Smooth muscle cell of the brain vasculature (primary cell): ENCODE measurements around the gene PLOD1.
"Not testable (repeated sequence)": the region's sequence is repeated elsewhere in the genome, so short reads cannot be mapped to it uniquely, and the experiment has no call there.

Experiments used
- DNase-seq: peaks from one replicate; pipeline ENCODE4 v3.0.0-alpha.2; 2012; ENCODE audit warnings: low read depth, low spot score

Gene PLOD1

GRCh38 chr1:11934302-11935056 lies at the start of gene PLOD1:
TSS of gene PLOD1 (plus strand) at chr1:11934717. CDS start at chr1:11934780, 63 bp downstream.
- DNase-seq: peak; percentile 57

- DNase-seq: no peak
These were observed 48.6 kb upstream of the PLOD1 start for GRCh38 chr1:11885916-11886315.

DNA sequence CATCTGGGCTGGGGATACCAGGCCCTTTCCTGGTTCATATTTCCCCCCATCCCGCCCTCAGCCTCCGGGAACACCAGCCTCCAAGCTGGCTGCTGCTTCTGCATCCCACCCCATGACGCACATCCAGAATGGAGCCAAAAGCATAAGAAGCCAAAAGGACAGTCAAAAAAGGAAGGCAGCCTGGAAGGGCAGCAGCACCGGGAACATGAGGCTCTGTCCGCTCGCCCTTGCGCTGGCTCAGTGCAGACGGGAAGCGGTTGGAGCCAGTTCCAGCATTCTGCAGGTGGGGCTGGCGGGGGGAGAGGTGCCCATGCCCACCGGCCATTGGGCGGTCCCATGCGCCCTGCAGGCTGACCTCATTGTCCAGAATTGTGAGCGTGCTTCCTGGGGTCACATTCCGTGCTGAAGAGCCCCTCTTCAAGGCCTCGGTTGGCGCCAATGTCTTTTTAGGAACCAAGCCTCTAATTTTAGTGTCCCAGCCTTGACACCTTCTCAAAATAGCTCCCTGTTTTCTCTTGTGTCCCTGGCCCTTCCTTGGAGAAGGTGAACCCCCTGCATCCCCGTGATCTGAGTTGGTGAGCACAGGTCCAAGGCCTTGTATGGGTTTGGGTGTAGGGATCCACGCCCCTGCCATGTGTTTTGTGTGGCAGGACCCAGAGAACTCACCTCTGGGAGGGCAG lies 47.4 kb upstream of the PLOD1 start:
- no peak for DNase-seq

- DNase-seq: no peak
These were observed 46.9 kb upstream of the PLOD1 start for GRCh38 chr1:11887666-11888007.

DNA sequence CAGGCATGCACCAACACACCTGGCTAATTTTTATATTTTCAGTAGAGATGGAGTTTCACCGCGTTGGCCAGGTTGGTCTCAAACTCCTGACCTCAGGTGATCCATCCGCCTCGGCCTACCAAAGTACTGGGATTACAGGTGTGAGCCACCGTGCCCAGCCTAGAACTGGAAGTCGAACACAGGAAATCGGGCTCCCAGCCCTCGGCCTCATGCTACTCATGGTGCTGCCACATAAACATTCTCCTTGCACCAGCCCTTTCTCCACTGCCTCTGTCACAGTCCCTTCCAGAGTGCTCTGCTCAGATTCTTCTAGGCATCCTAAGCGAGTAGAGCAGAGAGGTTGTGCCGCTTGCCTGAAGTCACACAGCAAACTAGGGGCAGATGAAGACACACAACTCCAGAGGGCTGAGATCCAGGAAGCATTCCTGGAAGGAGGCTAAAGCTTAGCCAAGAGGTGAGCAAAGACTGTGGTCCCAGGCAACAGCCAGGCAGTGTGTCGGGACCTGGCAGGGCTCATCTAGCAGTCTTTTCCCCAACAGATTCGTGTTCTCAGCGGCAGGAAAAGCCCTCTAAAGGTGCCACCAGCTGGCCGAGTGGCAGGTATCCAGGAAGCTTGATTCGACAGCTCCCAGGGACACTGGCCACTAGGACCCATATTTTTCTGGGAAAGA lies 46.2 kb upstream of the PLOD1 start:
- DNase-seq: no peak

DNA sequence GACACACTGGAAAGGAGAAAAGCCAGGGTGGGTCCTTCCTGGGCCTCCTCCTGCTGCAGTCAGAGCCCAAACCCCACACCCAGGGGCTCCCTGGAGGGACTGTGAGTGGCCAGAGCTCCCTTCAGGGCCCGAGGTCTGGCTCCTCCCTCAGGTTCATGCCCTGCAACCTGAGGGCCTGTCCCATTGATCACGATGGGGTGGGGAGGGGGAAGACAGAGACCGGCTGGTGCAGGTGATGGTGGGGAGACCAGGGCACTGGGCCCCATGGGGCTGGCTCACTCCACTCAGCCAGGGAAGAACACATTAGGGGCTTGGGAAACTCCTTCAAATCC lies 45.7 kb upstream of the PLOD1 start:
- DNase-seq: no peak

GRCh38 chr1:11891433-11892186 lies 42.9 kb upstream of the PLOD1 start:
- DNase-seq: no peak

- no peak for DNase-seq
These were observed 40.6 kb upstream of the PLOD1 start for GRCh38 chr1:11893907-11894251.

DNA sequence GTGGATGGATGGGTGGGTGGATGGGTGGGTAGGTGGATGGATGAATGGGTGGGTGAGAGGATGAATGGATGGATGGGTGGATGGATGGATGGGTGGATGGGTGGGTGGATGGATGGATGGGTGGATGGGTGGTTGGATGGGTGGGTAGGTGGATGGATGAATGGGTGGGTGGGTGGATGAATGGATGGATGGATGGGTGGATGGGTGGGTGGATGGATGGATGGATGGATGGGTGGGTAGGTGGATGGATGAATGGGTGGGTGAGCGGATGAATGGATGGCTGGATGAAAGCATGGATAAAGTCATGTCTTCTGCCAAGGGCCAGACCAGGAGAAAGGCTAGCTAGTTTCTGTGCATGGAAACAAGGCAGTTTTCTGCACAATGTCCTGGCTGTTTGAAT lies 40.0 kb upstream of the PLOD1 start:
- DNase-seq: not testable (repeated sequence)

- DNase-seq: no peak
These were observed 36.3 kb upstream of the PLOD1 start for GRCh38 chr1:11898086-11898785.

DNA sequence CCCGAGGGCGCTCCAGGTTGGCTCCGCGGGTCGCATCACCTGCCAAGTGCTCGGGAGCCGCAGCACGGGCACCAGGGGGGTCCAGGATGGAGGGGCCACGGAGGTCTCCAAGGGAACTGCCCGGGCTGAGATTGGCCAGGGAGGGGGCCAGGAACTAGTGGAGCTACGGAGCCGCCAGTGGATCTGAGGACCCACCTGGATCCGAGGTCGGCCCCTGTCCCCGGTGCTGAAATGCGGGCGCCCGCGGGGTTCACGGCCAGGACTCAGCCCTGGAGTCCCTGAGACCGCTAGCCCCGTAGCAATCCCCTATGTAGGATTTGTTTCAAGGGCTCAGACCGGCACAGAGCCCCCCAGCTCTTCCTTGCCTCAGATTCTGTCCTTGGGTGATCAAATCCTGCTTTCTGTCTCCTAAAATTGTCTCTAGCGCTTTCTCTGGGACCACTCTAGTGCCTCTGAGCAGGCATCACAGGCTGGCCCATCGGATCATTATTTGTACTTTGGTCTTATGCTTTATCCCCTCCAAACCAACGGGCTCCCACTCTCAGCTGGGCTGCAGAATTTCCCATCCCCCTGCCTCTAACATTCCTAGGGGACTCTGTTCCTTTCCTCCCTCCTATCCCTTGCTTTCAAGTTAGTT lies 35.6 kb upstream of the PLOD1 start:
- no peak for DNase-seq

- DNase-seq: not testable (repeated sequence)
These were observed 33.1 kb upstream of the PLOD1 start for GRCh38 chr1:11901446-11901845.

- no peak for DNase-seq
These were observed 31.3 kb upstream of the PLOD1 start for GRCh38 chr1:11903210-11903609.

- not testable (repeated sequence) for DNase-seq
These were observed 30.4 kb upstream of the PLOD1 start for GRCh38 chr1:11904156-11904555.

DNA sequence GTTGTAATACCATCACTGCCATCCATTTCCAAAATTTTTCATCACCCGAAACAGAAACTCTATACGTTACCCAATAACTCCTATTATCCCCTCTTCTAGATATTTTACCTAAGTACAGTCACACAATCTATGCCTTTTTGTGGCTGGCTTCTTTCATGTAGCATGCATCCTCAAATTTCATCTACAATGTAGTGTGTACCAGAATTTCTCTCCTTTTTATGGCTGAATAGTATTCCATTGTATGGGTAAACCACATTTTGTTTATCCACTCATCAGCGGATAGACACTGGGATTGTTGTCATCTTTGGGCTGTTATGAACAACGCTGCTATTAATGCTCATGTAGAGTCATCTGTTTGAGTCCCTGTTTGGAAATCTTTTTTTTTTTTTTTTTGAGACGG lies 29.5 kb upstream of the PLOD1 start:
- no peak for DNase-seq

GRCh38 chr1:11906870-11907269 lies 27.6 kb upstream of the PLOD1 start:
- no peak for DNase-seq

DNA sequence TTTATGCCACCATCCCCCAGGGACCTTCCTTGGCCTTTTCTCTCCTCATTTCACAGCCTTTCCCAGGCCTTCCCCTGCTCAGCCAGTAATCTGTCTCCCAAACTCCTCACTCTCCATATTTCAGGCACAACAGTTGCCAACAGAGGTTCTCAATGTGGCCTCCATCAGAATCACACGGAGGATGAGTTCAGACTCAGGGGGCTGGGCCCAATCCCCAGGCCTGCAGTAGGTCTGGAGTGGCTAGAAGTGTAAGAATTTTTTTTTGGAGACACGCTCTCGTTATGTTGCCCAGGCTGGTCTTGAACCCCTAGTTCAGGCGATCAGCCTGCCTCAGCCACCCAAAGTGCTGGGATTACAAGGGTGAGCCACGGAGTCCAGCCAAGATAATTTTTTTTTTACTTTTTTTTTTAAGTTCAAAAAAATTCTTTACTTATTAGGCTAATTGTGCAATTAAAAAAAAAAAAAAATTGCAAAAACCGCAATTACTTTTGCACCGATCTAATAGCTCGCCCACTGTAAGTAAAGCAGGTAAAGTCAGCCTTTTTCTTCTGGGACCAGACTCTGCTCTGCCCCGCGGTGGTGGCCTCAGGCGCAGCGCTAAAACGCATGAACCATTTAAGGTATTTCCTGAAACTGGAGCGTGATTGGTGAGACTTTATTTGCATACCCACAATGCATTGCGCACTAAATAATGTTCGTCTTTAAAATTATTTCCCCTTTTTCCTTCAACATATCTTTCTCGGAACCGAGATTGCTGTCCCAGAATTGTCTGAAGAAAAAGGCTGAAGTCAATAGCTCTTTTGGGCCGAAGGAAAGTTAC lies 27.0 kb upstream of the PLOD1 start:
- peak; percentile 87 for DNase-seq

- DNase-seq: peak; percentile 84
These were observed 26.3 kb upstream of the PLOD1 start for GRCh38 chr1:11908095-11908675.

GRCh38 chr1:11910914-11911228 lies 23.6 kb upstream of the PLOD1 start:
- DNase-seq: not testable (repeated sequence)

DNA sequence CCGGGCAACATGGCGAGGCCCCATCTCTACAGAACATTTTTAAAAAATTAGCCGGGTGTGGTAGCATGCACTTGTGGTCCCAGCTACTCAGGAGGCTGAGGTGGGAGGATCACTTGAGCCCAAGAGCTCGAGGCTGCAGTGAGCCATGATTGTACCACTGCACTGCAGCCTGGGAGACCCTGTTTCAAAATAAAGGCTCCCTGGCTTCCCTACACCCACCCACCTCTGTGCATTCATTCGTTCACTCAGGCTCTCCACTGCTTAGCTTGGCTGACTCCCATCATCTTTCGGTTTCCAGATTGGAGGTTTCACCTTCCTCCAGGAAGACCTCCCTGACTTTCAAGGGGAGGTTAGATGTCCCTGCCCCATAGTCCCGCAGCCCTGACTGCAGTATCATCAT lies 22.5 kb upstream of the PLOD1 start:
- DNase-seq: no peak
